K562 (cell line): Measurements from ENCODE around the gene PACC1. TPM values are rescaled to one million over a fixed set of nuclear protein-coding genes. Genes with fewer than 3 reads are reported as not detected.

Source experiments
- BHLHE40 ChIP-seq: IDR thresholded peaks from 2 replicates; pipeline ENCODE4 v1.6.1; 2011; ENCODE audit warnings: low read length, improper control_type of control experiment
- FOXP1 ChIP-seq: sonication (generic); formaldehyde crosslinking; IDR thresholded peaks from 2 replicates; pipeline ENCODE4 v1.8.0; 2022; ENCODE audit warnings: mild to moderate bottlenecking, missing genetic modification reagents
- GABPB2 ChIP-seq: fragments of 250-450 bp; sonication (Bioruptor Pico); conservative IDR thresholded peaks from 2 replicates; pipeline ENCODE4 v1.5.1; 2021; ENCODE audit warnings: mild to moderate bottlenecking
- HNRNPUL1 ChIP-seq: fragments of 200-400 bp; formaldehyde crosslinking; IDR thresholded peaks from 2 replicates; pipeline ENCODE4 v1.6.1; 2017; ENCODE audit warnings: low read length
- KLF6 ChIP-seq: fragments of 250-450 bp; sonication (Bioruptor Pico); IDR thresholded peaks from 2 replicates; pipeline ENCODE4 v1.4.0; 2020; ENCODE audit warnings: mild to moderate bottlenecking, moderate library complexity, borderline replicate concordance
- LARP7 ChIP-seq: fragments of 450-650 bp; IDR thresholded peaks from 2 replicates; pipeline ENCODE4 v1.6.1; 2016
- NFIC ChIP-seq: fragments of 450-650 bp; IDR thresholded peaks from 2 replicates; pipeline ENCODE4 v1.6.1; 2017; ENCODE audit warnings: mild to moderate bottlenecking, inconsistent platforms
- NR2C1 ChIP-seq, 2 experiments: fragments of 450-650 bp; IDR thresholded peaks; 2 replicates each; pipeline ENCODE4 v1.6.1; 2017; ENCODE audit warnings: mild to moderate bottlenecking in 2 of 2, antibody characterized with exemption in 1 of 2, inconsistent platforms in 1 of 2, missing compliant biosample characterization in 1 of 2, missing genetic modification characterization in 1 of 2
- PHF20 ChIP-seq: fragments of 450-650 bp; IDR thresholded peaks from 2 replicates; pipeline ENCODE4 v1.6.1; 2018; ENCODE audit not compliant: partially characterized antibody
- PTTG1 ChIP-seq: fragments of 450-650 bp; IDR thresholded peaks from 2 replicates; pipeline ENCODE4 v1.6.1; 2016; ENCODE audit warnings: low read depth, mild to moderate bottlenecking, missing genetic modification characterization, missing compliant biosample characterization
- SMARCB1 ChIP-seq: IDR thresholded peaks from 2 replicates; pipeline ENCODE4 v1.6.1; 2011; ENCODE audit warnings: improper control_type of control experiment, low read depth; ENCODE audit not compliant: insufficient read length
- TEAD2 ChIP-seq: fragments of 450-650 bp; IDR thresholded peaks from 2 replicates; pipeline ENCODE4 v1.6.1; 2016; ENCODE audit warnings: missing genetic modification characterization, control low read depth, missing compliant biosample characterization
- ZFP1 ChIP-seq: fragments of 450-650 bp; formaldehyde crosslinking; IDR thresholded peaks from 2 replicates; pipeline ENCODE4 v1.4.0; 2020; ENCODE audit warnings: mild to moderate bottlenecking, mixed read lengths
- ZNF77 ChIP-seq: fragments of 250-450 bp; sonication (Bioruptor Pico); IDR thresholded peaks from 2 replicates; pipeline ENCODE4 v1.5.0; 2020
- polyA plus RNA-seq, 8 experiments: library from polyadenylated mRNA; depleted of rRNA in 4 of 8; stranded (reverse) in 5 of 8; unstranded in 3 of 8; fragments of >200 nt; fragmentation: Nextera tagmentation in 2 of 8; fragmentation: Illumina TruSeq in 1 of 8; extraction: Ambion mirVana in 2 of 8; extraction: Trizol in 1 of 8; gene quantifications; 2 replicates each; pipeline versions ENCODE4 v1.2.1 to v1.2.3, GENCODE V29; 2011 to 2014; ENCODE audit warnings: inconsistent platforms in 1 of 8, missing spikeins in 1 of 8
- total RNA-seq, 7 experiments: library from RNA; depleted of rRNA in 6 of 7; stranded (reverse); fragments of >200 nt in 6 of 7; fragmentation: Illumina TruSeq in 2 of 7; extraction: Trizol in 2 of 7; gene quantifications; 2 replicates each; pipeline versions ENCODE4 v1.2.1 to v1.2.3, GENCODE V29; 2011 to 2021; ENCODE audit warnings: low replicate concordance in 1 of 7
- TF ChIP-seq, protein P1 (sequence below), 2 experiments: fragments of 450-650 bp; IDR thresholded peaks; 2 replicates each; pipeline ENCODE4 v1.6.1; 2016; ENCODE audit warnings: mild to moderate bottlenecking in 2 of 2, borderline replicate concordance in 1 of 2, low read depth in 1 of 2, moderate library complexity in 1 of 2
- TF ChIP-seq, protein P2 (sequence below): fragments of 450-650 bp; IDR thresholded peaks from 2 replicates; pipeline ENCODE4 v1.7.1; 2018; ENCODE audit warnings: mild to moderate bottlenecking, low read depth; ENCODE audit not compliant: partially characterized antibody
- TF ChIP-seq, protein P3 (sequence below): sonication (generic); formaldehyde crosslinking; IDR thresholded peaks from 2 replicates; pipeline ENCODE4 v1.8.1; 2023; ENCODE audit warnings: mild to moderate bottlenecking, missing genetic modification reagents

PACC1 gene
- total and polyA plus RNA-seq, 9 of the 15 experiments (the other 6 are each of a cell fraction or from before 2014, with no cell fraction given) = 7.1 to 19.3 (median 14.9) TPM

DNA sequence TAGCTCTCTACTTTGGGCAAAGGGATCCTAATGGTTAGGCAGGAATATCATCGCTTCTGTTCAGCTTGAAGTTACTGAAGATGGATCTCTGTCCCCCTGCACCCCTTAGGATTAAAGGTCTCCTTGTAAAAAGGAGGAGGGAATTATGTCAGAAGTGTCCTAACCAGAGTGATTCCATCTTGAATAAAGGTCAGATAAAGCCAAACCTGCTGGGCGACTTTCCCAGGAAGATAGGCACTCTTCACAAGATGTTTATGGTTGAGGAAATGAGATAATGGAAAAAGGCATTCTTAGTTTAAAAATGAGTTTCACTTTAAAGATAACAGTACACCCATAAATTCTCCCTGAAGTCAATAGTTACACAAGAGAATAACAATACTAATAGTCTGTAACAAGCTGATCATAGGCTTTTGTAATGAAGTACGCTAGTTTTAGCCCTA, 16.3 kb upstream of the PACC1 start (continued):
- TF ChIP-seq NR2C1 (IDR thresholded peaks at IDR 0.05) (no peak), NR2C1 (tag; IDR thresholded peaks at IDR 0.05) (peak; percentile 93), HNRNPUL1 (no peak), LARP7 (no peak), SMARCB1 (no peak), PTTG1 (peak; percentile 91), BHLHE40 (no peak), ZNF77 (CRISPR knock-in tag) (no peak; the same call in 1 of the 2 replicates), PHF20 (no peak), ZFP1 (CRISPR knock-in tag) (peak; percentile 70), GABPB2 (CRISPR knock-in tag) (no peak), NFIC (peak; percentile 57), TEAD2 (tag) (peak; percentile 77; the same call in 1 of the 2 replicates), KLF6 (CRISPR knock-in tag) (peak; percentile 97), FOXP1 (no peak)
- TF ChIP-seq, protein P1, sequence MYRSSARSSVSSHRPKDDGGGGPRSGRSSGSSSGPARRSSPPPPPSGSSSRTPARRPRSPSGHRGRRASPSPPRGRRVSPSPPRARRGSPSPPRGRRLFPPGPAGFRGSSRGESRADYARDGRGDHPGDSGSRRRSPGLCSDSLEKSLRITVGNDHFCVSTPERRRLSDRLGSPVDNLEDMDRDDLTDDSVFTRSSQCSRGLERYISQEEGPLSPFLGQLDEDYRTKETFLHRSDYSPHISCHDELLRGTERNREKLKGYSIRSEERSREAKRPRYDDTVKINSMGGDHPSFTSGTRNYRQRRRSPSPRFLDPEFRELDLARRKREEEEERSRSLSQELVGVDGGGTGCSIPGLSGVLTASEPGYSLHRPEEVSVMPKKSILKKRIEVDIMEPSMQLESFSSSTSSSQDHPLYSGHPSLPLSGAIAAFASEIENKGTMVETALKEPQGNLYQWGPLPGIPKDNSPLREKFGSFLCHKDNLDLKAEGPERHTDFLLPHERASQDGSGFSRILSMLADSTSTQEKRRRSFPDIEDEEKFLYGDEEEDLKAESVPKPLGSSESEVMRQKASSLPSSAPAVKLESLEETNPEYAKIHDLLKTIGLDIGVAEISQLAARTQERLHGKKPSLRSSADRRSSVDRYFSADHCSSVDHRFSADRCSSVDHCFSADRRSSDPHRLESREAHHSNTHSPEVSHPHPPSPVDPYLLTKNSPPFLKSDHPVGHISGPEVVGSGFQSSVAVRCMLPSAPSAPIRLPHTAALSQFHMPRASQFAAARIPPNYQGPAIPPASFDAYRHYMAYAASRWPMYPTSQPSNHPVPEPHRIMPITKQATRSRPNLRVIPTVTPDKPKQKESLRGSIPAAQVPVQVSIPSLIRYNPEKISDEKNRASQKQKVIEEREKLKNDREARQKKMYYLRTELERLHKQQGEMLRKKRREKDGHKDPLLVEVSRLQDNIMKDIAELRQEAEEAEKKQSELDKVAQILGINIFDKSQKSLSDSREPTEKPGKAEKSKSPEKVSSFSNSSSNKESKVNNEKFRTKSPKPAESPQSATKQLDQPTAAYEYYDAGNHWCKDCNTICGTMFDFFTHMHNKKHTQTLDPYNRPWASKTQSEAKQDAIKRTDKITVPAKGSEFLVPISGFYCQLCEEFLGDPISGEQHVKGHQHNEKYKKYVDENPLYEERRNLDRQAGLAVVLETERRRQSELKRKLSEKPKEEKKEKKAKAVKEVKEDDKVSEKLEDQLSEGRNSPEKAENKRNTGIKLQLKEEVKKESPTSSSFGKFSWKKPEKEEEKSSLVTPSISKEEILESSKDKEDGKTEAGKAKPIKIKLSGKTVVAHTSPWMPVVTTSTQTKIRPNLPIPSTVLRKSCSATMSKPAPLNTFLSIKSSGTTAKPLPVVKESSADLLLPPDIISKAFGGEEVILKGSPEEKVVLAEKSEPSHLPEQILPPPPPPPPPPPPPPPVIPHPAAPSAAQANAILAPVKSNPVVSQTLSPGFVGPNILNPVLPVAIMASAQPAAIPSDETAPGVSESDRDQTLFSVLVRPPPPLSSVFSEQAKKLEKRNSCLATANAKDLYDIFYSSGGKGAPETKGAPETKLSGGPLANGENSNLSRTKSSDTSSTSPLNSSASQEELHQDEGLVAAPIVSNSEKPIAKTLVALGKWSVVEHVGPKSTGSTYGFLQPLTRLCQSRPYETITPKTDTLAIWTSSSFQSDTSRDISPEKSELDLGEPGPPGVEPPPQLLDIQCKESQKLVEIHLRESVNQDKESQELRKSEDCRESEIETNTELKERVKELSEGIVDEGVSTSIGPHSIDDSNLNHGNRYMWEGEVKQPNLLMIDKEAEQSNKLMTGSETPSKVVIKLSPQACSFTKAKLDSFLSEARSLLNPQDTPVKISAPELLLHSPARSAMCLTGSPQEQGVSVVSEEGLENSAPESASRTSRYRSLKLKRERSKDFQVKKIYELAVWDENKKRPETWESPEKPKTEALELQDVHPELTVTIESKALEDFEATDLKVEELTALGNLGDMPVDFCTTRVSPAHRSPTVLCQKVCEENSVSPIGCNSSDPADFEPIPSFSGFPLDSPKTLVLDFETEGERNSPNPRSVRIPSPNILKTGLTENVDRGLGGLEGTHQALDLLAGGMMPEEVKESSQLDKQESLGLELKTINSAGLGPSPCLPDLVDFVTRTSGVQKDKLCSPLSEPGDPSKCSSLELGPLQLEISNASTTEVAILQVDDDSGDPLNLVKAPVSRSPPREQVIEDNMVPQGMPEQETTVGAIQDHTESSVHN (IDR thresholded peaks at IDR 0.05; ENCODE audit: borderline replicate concordance in 1 of 2, low read depth in 1 of 2) = no peak
- TF ChIP-seq, protein P2, sequence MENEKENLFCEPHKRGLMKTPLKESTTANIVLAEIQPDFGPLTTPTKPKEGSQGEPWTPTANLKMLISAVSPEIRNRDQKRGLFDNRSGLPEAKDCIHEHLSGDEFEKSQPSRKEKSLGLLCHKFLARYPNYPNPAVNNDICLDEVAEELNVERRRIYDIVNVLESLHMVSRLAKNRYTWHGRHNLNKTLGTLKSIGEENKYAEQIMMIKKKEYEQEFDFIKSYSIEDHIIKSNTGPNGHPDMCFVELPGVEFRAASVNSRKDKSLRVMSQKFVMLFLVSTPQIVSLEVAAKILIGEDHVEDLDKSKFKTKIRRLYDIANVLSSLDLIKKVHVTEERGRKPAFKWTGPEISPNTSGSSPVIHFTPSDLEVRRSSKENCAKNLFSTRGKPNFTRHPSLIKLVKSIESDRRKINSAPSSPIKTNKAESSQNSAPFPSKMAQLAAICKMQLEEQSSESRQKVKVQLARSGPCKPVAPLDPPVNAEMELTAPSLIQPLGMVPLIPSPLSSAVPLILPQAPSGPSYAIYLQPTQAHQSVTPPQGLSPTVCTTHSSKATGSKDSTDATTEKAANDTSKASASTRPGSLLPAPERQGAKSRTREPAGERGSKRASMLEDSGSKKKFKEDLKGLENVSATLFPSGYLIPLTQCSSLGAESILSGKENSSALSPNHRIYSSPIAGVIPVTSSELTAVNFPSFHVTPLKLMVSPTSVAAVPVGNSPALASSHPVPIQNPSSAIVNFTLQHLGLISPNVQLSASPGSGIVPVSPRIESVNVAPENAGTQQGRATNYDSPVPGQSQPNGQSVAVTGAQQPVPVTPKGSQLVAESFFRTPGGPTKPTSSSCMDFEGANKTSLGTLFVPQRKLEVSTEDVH = no peak
- TF ChIP-seq, protein P3, sequence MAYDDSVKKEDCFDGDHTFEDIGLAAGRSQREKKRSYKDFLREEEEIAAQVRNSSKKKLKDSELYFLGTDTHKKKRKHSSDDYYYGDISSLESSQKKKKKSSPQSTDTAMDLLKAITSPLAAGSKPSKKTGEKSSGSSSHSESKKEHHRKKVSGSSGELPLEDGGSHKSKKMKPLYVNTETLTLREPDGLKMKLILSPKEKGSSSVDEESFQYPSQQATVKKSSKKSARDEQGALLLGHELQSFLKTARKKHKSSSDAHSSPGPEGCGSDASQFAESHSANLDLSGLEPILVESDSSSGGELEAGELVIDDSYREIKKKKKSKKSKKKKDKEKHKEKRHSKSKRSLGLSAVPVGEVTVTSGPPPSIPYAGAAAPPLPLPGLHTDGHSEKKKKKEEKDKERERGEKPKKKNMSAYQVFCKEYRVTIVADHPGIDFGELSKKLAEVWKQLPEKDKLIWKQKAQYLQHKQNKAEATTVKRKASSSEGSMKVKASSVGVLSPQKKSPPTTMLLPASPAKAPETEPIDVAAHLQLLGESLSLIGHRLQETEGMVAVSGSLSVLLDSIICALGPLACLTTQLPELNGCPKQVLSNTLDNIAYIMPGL = no peak
